Astrocyte (in vitro differentiated cells and primary cell): ENCODE results near the gene POTEI.
"Not testable (repeated sequence)": the region's sequence is repeated elsewhere in the genome, so short reads cannot be mapped to it uniquely, and the experiment has no call there.

Experiments
- EZH2 ChIP-seq: IDR thresholded peaks from 2 replicates; pipeline ENCODE4 v1.6.1; 2012; ENCODE audit warnings: mild to moderate bottlenecking, low read length, inconsistent platforms; ENCODE audit not compliant: insufficient read depth
- TF ChIP-seq, protein P1 (sequence below): IDR thresholded peaks from 2 replicates; pipeline ENCODE4 v1.5.1; 2011; ENCODE audit warnings: low read depth, mild to moderate bottlenecking, inconsistent platforms, low read length, moderate library complexity; ENCODE audit not compliant: insufficient read depth

DNA sequence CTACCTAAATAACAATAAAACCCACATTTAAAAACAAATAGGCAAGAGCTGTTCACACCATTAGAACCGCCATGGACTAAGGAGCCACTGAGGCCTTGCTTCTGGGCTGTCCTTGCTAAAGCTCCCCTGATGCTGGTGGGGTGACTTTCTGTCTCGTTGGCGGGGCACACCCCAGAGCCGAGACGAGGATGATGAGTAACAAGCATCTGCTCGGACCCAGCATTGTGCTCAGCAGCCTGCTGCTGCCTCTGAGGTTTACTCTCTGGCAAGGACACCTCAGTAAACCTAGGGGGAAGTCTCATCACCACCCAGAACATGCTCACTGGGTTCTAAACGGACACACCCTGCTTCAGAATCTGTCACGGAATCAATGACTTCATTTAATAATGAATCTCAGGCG is 22.5 kb upstream of the POTEI start:
- TF ChIP-seq, protein P1, sequence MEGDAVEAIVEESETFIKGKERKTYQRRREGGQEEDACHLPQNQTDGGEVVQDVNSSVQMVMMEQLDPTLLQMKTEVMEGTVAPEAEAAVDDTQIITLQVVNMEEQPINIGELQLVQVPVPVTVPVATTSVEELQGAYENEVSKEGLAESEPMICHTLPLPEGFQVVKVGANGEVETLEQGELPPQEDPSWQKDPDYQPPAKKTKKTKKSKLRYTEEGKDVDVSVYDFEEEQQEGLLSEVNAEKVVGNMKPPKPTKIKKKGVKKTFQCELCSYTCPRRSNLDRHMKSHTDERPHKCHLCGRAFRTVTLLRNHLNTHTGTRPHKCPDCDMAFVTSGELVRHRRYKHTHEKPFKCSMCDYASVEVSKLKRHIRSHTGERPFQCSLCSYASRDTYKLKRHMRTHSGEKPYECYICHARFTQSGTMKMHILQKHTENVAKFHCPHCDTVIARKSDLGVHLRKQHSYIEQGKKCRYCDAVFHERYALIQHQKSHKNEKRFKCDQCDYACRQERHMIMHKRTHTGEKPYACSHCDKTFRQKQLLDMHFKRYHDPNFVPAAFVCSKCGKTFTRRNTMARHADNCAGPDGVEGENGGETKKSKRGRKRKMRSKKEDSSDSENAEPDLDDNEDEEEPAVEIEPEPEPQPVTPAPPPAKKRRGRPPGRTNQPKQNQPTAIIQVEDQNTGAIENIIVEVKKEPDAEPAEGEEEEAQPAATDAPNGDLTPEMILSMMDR, result not testable (repeated sequence)
- TF ChIP-seq EZH2, result not testable (repeated sequence)
